ENCODE measurements around the gene SLMAP.
"Not testable (repeated sequence)": the region's sequence is repeated elsewhere in the genome, so short reads cannot be mapped to it uniquely, and the experiment has no call there.

The SLMAP gene

DNA sequence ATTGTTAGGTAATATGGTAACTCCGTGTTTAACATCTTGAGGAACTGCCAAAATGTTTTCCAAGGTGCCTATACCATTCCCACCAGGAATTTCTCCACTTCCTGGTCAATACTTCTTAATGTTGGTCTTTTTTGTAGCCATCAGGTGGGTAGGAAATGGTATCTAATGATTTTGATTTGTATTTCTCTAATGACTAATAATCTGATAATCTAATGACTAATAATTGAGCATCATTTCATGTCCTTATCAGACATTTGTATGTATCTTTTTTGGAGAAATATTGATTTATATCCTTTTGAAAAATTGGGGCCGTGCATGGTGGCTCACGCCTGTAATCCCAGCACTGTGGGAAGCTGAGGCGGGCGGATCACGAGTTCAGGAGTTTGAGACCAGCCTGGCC lies 38.8 kb downstream of the SLMAP start:
- no peak for DNase-seq

DNA sequence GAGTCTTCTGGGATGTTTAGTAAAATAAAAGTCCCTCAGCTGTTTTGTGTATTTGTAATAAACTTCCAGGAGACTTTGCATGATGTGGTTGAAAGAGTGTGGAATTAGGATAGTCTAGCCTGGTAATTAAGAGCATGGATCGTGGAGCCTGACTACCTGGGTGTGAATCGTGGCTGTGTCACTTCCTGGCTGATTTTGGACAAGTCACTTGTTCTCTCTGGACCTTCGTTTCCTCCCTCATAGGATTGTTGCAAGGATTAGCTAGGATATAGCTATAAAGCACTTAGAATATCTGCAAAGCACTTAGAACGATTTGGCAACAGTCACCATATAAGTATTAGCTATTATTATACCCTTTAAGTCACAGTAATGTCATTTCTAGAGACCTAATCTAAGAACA lies 40.2 kb downstream of the SLMAP start:
- no peak for DNase-seq

DNA sequence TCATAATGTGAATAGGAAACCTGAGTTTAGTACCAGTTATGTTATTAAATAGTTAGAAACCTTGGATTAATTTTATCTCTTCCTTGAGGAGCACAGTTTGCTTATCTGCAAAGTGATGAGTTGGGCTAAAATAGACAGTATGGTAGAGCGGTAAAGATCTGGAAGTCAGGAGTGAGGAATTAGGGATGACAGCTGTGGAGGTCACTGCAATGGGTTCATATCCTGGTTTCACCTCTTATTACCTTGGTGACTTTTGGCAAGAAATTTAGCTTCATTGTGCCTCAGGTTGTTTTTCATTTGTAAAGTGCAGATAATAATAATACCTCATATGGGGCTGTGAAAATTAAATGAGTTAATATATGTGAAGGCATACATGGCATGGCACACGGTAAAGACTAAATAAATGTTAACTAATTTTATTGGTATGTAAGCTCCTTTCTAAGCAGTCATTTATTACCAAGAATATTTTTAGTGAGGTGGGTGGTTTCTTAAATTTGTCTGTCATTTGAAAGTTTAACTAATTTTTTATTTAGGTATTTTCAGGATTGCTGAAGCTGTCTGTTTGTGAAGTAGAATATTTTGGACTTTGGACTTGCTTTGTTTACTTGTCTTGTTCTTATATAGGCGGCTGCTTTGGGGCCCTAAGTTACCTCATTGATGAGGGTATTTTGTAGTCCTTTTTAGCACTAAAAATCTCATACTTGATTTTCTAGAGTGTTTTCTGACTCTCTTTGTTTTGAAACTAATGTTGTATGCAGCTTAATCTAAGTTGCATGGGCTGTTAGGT lies 41.8 kb downstream of the SLMAP start:
- DNase-seq, result no peak

DNA sequence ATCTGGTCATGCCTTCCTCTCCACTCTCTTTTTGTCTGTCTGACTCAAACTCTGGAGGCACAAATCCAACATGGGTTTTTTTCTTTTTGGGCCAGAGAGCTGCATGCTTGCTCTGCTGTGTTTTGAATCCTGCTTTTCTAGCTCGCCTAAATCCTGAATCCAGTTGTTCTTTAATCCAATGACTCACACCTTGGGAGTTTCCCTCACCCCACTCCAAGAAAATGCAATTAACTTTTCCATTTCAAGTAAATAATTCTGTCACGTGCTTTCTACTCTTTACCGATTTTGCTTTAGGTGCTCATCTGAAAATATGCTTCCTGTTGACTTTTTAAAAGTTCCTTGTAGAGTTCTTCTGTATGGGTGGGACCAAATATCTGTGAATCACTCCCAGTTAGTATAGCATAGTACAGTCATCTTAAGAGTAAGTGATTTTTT lies 47.6 kb downstream of the SLMAP start:
- peak; percentile 11 for DNase-seq

DNA sequence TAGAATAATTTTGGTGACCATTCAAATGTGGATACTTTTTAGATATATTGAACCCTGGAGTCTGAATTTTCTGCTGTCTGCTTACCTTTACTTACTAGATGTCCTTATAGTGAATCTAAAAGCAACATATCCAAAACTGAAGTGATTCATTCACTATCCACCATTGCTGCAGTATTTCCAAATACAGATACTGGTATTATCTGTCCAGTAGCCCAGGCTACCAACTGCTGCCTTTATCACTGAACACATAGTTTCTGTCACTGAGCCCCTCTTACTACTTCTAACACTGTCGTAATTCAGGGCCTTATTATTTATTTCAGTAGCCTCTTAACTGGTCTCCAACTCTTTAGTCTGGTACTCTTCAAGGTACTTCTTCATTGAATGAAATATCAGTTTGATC lies 49.2 kb downstream of the SLMAP start:
- DNase-seq, result no peak

DNA sequence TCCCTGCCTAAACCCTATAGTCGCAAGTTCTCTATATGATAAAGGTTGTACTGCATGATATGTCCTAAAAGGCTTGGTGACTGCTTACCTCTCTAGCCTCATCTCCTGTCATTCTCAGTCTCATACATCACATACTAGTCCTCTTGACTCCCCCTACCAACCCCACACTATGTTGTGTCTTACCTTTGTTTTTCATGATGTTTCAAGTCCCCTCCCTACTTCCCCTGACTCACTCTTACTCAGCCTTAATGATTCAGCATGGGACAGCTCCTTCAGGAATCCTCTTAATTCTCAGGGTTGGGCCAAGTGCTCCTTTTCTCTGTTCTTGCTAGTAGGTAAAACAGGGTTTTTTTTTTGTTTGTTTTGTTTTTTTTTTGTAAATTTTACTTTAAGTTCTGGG lies 49.6 kb downstream of the SLMAP start:
- no peak for DNase-seq

DNA sequence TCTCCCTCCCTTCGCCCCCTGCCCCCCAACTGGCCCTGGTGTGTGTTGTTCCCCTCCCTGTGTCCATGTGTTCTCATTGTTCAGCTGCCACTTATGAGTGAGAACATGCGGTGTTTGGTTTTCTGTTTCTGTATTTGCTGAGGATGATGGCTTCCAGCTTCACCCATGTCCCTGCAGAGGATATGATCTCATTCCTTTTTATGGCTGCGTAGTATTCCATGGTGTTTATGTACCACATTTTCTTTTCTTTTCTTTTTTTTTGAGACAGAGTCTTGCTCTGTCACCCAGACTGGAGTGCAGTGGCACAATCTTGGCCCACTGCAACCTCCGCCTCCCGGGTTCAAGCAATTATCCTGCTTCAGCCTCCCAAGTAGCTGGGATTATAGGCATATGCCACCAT lies 50.1 kb downstream of the SLMAP start:
- not testable (repeated sequence) for DNase-seq

DNA sequence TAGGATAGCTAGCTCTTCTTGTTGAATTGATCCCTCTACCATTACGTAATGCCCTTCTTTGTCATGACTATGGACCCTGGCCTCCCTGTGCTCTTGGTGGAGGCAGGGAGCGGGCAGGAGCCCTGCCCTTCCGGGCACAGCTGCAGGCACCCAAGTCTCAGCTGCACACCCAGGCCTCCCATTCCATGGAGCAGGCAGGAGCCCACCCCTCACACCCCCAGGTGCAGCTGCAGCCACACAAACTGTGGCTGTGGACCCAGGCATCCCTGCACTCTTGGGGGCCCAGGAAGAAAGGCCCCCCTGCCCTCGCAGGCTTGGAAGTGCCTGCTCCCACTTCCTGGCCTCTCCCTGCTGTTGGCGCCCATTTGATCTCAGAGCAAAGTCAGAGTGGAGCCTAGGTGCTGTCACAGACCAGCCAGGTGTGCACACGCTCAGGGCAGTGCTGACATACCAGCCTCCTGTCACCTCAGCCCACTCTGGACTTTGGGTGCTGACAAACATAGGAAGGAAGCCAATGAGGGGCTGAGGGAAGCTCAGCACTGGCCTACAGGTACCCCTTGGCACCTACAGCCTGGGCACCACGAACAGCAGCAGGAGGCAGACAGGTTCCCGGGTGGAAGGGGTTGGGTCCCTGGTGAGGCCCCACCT lies 53.0 kb downstream of the SLMAP start:
- DNase-seq, result no peak

DNA sequence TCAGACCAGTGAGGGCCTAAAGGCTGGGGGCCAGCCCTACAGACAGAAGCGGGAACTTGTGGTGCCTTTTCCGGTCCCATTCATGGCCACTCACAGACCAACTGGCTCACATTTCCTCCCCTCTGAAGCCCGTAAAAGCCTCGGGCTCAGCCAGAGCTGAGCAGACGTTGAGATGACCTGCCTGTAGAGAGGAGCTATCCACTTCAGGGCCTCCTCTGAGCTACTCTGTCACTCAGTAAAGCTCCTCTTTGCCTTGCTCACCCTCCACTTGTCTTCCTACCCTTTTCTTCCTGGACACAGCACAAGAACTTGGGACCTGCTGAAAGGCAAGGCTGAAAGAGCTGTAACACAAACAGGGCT lies 53.5 kb downstream of the SLMAP start:
- no peak for DNase-seq

DNA sequence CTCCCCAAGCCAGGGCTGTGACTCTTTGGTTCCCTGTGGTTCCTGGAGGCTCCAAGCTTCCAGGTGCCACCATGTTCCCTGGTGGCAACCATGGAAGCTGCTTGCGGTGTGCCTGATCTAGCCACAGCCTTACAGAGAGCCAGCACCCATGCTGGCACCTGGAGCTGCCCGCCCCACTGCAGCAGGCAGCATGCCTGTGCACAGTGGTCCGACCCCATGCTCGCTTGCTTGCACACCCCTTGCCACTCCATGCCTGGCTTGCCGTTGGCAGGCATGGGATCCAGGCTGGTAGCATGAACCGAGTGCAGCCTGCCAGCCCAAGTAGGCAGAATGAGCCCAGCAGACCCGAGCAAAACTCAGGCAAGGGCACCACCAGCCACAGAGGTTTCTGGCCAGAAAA lies 53.9 kb downstream of the SLMAP start:
- no peak for DNase-seq

DNA sequence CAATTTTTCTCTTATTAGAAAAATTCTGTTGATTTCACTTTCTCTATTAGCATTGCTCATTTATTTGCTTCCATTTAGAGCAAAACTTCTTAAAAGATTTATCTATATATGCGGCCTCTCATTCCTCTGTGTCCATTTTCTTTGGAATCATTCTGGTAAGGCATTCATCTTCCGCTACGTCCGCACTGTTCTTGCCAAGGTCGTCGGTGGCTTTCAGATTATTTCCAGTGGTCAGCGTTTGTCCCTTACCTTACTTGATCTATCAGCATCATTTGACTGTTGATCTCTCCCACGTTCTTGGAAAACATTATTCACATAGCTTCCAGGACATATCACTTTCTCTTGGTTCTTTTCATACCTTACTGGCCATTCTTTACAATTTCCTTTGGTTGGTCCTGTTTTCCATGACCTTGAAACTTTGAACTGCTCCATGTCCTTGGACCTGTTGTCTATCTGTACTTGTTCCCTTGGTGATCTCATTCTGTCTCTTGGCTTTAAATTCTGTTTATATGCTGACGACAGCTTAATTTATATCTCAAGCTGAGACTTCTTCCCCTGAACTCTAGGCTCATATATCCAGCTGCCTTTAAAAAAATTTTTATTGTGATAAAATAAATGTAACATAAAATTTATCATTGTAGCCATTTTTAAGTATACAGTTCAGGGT lies 54.5 kb downstream of the SLMAP start:
- DNase-seq, result no peak

DNA sequence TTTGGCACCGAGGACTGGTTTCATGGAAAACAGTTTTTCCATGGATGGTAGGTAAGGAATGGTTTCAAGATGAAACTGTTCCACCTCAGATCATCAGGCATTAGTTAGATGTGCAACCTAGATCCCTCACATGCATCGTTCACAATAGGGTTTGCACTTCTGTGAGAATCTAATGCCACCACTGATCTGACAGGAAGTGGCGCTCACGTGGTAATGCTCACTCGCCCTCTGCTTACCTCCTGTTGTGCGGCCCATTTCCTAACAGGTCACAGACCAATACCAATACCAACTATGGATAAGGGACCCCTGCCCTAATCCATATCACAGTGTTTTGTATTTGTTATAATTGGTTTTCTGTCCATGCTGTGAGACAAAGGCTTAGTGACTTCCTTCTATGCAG lies 58.9 kb downstream of the SLMAP start:
- peak; percentile 56 for DNase-seq

DNA sequence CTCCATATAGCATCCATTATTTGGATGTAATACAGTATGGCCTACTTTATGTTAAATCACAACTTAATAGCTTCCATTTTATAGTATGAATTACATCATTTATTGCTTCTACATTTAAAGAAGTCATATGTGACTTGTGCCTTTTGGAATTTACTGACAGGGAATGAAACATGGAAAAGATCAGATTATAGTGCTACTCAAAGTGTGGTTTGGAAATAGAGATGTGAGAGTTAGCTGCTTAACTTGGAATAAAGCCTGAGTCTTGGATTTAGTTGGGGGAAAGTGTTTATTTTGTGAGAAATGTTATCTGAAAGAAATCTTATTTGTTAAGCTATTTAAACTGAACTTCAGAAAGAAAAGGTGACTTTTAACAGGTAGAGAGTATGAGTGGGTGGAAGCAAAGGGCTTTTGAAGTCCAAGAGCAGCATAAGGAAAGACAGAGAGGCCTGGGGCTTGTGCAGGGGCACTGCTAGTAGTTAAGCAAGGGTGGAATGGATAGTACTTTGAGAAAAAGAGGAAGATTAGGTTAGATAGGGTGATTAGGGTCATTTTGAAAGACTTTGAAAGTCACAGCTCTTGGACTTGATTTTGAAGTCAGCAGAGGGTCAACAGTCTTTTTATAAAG lies 60.5 kb downstream of the SLMAP start:
- DNase-seq, result no peak

DNA sequence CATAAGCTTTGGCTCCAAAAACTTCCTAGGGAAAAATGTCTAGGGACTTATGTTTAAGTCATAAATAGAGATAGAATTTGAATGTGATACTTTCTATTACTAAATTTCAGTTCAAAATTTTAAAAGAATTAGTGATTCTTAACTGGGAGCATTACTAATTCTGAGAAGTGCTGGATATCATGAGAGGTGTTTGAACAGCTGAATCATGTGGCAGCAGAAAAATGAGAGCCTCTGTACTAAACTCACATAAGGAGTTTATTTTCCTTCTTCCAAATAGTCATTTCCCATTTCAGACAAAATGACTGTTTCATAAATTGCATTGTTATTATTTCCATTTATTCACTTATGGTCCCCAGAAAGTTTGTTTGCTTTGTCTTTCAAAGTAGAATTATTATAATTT lies 62.7 kb downstream of the SLMAP start:
- no peak for DNase-seq

DNA sequence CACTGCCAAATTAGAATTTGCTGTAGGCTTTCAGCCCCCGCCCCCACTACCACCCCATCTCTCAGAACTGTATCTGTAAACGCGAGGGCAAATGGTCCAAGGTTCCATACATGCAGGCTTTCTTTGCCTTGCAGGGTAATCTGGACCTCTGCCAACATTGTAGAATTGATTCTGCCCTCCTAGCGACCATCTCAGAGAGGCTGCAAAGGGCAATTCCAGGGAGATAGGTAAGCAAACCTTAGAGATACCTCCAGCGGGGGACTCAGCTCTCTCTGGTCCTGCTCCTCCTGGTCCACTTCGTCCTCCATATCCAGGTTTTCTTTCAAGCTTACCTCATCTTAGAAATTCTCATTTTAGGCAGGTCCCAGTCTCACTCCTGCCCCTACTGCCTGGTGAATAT lies 64.4 kb downstream of the SLMAP start:
- no peak for DNase-seq

DNA sequence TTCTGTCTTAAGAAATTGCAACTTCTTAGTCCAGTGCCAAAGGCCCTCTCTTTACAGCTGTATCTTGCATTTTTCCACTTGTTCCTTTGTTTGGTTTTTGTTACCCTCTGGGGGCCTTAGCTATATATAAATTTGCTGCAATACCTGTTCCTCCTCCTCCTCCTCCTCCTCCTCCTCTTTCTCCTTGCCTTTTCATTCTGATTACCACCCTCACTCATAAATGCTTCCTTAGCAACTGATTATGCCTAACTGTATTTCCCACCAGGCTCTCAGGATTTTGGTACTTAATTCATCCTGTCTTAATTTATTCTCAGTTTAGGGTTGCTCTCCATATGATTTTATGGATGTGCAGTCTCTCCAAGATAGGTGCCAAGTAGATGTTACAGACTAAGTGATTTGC lies 65.7 kb downstream of the SLMAP start:
- no peak for DNase-seq

DNA sequence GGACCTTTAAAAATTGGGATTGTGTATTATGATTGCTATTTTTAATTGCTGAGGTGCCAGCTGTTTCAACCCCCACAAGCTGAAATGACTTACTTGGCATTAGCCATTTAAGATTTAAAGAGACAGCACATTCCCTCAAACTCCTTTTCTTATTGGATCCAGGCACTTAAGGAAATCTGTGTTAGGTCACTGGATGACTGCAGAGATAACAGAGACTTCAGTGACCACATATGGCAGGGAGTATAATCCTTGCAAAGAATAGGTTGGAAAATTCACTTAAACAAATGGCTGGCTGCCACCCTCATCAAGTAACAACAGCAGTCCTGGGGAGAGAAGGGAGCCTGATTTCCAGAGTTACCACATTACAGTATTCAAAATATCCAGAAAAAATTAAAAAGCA lies 66.6 kb downstream of the SLMAP start:
- DNase-seq, result no peak

DNA sequence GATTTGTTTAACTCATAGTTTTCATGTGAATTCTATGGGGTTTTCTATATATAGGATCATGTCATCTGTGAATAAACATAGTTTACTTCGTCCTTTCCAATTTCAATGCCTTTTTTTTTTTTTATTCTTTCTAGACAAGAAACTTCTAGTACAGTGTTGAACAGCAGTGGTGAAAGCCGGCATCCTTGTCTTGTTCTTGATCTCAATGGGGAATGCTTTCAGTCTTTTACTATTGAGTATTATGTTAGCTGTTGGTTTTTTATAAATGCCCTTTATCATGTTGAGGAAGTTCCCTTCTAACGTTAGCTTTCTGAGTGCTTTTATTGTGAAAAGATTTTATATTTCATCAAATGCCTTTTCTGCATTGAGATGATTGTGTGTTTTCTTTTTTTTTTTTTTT lies 69.0 kb downstream of the SLMAP start:
- DNase-seq, result no peak

DNA sequence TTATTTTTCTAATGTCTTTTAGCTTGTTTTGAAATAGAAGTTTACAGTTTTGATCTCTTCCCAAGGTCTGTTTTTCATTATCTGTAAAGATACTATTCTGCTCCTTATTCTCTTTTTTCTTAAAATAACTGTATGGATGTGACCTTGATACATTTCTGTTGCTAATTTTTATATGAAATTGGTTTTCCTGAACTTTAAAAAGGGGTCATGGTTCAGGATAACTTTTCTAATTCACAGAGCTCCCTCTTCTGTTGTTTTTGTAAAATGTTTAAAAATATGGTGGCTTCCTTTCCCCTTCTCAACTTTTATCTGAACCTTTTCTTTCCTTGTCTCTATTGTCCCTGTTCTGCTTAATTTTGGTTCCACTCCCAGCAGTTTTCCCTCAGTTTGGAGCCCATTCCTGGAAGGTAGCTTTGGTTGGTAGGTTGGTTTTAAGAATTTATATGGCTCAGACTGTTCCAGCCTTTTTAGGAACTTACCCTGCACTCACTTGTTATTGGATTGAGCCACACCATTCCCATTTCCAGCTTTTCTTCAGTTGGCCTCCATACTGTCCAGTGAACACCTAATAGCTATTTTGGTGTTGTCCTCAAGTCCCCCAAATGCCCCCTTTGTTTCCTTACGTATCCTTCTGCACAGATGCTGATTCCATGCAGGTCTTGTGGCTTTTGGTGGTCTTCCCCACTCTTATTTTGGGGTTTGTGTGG lies 70.3 kb downstream of the SLMAP start:
- DNase-seq, result no peak

DNA sequence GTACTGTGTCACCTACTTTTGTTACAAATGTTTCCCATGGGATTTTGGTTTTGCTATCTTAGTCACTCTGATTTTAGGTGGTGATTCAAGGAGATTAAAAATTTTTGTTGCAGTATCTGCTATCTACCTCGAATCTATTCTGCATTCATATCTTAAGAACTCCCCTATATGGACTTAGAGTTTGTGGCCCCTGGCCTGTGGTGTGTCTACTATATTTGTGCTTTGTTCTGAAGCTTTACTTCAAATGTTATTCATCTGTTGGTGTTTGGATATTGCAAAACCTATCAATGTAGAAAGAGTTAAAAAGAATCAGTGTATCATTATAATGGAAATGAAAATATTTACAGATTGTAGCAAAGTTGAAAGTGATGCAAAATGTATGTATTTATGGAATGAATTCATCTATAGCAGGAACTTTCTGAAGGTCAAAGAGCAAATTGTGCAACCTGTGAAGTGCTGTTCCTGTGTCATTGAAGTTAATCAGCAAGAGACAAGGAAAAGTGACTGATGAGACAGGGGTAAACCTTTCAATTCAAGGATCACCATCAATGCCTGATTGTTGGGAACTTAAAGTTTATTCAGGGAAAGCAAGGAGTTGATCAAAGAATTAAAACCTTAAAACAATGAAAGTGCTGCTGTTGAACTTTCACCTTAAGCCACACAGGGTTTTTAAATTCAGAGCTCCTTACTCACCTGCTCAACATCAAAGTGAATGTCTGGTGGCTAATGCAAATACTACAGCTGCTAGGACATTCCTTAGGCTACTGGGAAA lies 71.0 kb downstream of the SLMAP start:
- no peak for DNase-seq

DNA sequence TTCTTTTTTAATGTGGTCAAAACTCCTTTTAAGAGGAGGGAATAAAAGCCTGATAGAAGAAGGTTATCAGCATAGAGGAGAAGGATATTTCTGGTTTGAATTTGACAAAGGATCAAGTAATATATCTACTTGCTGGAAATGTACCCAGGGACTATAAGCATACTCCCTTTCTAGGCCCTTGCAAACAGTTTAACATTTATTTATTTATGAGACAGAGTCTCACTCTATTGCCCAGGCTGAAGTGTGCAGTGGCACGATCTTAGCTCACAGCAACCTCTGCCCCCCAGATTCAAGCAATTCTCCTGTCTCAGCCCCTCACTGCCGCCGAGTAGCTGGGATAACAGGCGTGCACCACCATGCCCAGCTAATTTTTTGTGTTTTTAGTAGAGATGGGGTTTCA lies 71.6 kb downstream of the SLMAP start:
- no peak for DNase-seq

DNA sequence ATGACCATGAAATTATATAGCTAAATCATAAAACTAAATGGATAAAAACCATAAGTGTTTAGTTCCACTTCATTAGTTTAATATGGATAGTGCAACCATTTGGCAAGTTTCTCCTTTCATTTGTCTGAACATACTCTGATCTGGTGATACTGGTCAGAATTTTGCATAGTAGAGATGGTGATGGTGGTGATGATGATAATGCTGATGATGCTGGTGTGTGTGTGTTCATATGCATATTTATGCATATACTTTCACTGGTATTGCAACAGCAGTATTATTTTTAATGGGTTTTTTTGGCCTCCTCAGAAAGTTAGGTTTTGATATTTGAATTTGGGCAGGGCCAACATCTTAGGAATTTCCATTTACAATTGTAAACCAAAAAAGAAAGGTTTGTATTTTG lies 76.4 kb downstream of the SLMAP start:
- no peak for DNase-seq

Data from CD4-positive, alpha-beta T cell treated with Interleukin-21 for 1 hour (primary cell).